ENCODE results near the gene ACVR2B. TPM values are rescaled to one million over a fixed set of nuclear protein-coding genes. Genes with fewer than 3 reads are reported as not detected.

ACVR2B gene
- total RNA-seq, 4 donors from 2014 or later, result 2.7 to 9.9 (median 4.3) TPM

DNA sequence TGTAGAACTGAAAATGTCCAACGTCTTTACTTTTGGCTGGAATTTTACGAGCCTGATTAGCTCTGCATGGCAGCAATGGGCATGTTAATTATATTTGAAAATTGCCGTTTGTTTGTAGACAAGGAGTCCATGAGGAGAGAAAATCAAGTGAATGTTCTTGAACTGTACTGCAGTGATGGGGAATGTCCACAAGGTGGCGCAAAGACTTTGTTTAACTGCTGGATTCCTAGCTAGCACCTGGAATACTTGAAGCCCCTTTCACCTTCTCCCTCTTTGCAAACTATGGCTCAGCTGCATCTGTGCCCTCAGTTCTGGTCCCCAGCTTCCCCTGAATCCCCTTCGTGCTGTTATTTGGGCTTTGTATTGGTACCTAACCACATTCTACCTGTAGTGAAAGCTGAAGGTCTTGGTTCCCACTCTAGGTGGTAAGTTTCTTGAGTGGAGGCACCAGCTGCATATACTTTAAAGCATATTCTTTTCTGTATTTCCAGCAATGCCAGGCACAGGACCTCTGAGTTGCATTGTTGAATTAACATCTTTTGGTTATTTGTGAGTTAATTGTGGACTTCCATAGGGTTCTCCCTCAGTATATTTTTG is 67.8 kb downstream of the ACVR2B start:
- TF ChIP-seq, protein P1, sequence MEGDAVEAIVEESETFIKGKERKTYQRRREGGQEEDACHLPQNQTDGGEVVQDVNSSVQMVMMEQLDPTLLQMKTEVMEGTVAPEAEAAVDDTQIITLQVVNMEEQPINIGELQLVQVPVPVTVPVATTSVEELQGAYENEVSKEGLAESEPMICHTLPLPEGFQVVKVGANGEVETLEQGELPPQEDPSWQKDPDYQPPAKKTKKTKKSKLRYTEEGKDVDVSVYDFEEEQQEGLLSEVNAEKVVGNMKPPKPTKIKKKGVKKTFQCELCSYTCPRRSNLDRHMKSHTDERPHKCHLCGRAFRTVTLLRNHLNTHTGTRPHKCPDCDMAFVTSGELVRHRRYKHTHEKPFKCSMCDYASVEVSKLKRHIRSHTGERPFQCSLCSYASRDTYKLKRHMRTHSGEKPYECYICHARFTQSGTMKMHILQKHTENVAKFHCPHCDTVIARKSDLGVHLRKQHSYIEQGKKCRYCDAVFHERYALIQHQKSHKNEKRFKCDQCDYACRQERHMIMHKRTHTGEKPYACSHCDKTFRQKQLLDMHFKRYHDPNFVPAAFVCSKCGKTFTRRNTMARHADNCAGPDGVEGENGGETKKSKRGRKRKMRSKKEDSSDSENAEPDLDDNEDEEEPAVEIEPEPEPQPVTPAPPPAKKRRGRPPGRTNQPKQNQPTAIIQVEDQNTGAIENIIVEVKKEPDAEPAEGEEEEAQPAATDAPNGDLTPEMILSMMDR (IDR thresholded peaks at IDR 0.05), result peak in 2 of 3 donors; percentile 58 to 72
- ATAC-seq (ENCODE audit: low FRiP score) (peak; percentile 66), DNase-seq (ENCODE audit: low spot score) (peak; percentile 64)

- ATAC-seq (ENCODE audit: low FRiP score) (no peak), DNase-seq (ENCODE audit: low spot score) (no peak)
Measured at GRCh38 chr3:38522002-38522401, 68.3 kb downstream of the ACVR2B start.

DNA sequence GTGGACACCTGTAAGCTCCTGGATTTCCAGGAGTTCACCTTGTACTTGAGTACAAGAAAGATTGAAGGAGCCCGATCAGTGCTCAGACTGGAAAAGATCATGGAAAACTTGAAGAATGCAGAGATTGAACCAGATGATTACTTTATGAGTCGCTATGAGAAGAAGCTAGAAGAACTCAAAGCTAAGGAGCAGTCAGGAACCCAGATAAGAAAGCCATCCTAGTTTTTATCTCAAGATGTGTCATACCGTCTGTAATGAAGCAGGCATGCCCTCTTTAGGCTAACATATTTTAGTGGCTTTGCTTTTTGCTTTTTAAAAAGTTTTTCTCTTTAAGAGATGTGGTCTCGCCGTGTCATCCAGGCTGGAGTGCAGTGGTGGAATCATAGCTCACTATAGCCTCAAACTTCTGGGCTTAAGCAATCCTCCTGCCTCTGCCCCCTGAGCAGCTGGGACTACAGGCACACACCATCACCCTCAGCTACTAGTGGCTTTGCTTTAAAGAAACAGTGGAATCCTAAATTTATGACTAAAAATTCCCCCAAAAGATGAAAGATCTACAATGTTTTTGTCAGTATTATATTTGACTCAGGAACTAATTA is 70.5 kb downstream of the ACVR2B start:
- DNase-seq (ENCODE audit: low spot score) (no peak), ATAC-seq (ENCODE audit: low FRiP score) (no peak)
- TF ChIP-seq, protein P1 (IDR thresholded peaks at IDR 0.05), result no peak

More at GRCh38 chr3:38522002-38522401, 68.3 kb downstream of the ACVR2B start:
- TF ChIP-seq, protein P1 (IDR thresholded peaks at IDR 0.05), result no peak

- DNase-seq (ENCODE audit: low spot score) (no peak), ATAC-seq (ENCODE audit: low FRiP score) (no peak)
- TF ChIP-seq, protein P1 (IDR thresholded peaks at IDR 0.05), result no peak
Measured at GRCh38 chr3:38526792-38527191, 73.1 kb downstream of the ACVR2B start.

GRCh38 chr3:38528457-38528856 is 74.8 kb downstream of the ACVR2B start:
- TF ChIP-seq, protein P1 (IDR thresholded peaks at IDR 0.05), result no peak
- ATAC-seq (ENCODE audit: low FRiP score) (no peak), DNase-seq (ENCODE audit: low spot score) (no peak)

GRCh38 chr3:38532529-38532928 is 78.8 kb downstream of the ACVR2B start:
- TF ChIP-seq, protein P1 (IDR thresholded peaks at IDR 0.05), result no peak
- ATAC-seq (ENCODE audit: low FRiP score) (no peak), DNase-seq (ENCODE audit: low spot score) (no peak)

Data from omental fat pad (tissue), 4 donors.